ENCODE measurements around the gene CUL9.

- TF ChIP-seq CTCF (IDR thresholded peaks at IDR 0.05; ENCODE audit: insufficient read depth, low read length): no peak
- TF ChIP-seq GABPA (IDR thresholded peaks at IDR 0.05; ENCODE audit: low read depth): no peak
- TF ChIP-seq POLR2AphosphoS5 (IDR thresholded peaks at IDR 0.05; ENCODE audit: low read depth): no peak
- TF ChIP-seq, protein P1, sequence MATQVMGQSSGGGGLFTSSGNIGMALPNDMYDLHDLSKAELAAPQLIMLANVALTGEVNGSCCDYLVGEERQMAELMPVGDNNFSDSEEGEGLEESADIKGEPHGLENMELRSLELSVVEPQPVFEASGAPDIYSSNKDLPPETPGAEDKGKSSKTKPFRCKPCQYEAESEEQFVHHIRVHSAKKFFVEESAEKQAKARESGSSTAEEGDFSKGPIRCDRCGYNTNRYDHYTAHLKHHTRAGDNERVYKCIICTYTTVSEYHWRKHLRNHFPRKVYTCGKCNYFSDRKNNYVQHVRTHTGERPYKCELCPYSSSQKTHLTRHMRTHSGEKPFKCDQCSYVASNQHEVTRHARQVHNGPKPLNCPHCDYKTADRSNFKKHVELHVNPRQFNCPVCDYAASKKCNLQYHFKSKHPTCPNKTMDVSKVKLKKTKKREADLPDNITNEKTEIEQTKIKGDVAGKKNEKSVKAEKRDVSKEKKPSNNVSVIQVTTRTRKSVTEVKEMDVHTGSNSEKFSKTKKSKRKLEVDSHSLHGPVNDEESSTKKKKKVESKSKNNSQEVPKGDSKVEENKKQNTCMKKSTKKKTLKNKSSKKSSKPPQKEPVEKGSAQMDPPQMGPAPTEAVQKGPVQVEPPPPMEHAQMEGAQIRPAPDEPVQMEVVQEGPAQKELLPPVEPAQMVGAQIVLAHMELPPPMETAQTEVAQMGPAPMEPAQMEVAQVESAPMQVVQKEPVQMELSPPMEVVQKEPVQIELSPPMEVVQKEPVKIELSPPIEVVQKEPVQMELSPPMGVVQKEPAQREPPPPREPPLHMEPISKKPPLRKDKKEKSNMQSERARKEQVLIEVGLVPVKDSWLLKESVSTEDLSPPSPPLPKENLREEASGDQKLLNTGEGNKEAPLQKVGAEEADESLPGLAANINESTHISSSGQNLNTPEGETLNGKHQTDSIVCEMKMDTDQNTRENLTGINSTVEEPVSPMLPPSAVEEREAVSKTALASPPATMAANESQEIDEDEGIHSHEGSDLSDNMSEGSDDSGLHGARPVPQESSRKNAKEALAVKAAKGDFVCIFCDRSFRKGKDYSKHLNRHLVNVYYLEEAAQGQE (IDR thresholded peaks at IDR 0.05; ENCODE audit: insufficient replicate concordance, low read depth): no peak
- TF ChIP-seq SPI1 (IDR thresholded peaks at IDR 0.05; ENCODE audit: borderline replicate concordance, low read depth): no peak
Measured at GRCh38 chr6:43187821-43188220, 5.8 kb downstream of the CUL9 start.

Measured in HL-60 (cell line).